ENCODE results near the gene CMTM3.

The CMTM3 gene

DNA sequence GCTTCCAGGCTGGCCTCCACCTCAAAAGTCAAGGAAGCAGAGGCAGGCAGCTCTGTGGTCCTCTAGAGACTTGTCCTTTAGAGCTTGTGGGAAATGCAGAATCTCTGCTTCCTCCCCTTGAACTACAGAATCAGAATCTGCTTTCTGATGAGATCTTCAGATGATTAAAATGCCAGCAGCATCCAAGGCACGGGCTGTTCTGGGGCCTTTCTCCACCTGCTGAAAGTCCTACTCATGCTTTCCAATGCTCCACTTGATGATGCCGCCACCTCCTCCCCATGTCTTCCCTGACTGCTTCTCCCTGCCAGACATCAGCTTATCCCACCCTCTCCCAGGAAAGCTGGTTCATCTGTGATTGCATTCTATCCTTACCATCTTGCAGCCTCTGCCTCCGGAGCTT lies 33.3 kb downstream of the CMTM3 start:
- TF ChIP-seq, protein P1, sequence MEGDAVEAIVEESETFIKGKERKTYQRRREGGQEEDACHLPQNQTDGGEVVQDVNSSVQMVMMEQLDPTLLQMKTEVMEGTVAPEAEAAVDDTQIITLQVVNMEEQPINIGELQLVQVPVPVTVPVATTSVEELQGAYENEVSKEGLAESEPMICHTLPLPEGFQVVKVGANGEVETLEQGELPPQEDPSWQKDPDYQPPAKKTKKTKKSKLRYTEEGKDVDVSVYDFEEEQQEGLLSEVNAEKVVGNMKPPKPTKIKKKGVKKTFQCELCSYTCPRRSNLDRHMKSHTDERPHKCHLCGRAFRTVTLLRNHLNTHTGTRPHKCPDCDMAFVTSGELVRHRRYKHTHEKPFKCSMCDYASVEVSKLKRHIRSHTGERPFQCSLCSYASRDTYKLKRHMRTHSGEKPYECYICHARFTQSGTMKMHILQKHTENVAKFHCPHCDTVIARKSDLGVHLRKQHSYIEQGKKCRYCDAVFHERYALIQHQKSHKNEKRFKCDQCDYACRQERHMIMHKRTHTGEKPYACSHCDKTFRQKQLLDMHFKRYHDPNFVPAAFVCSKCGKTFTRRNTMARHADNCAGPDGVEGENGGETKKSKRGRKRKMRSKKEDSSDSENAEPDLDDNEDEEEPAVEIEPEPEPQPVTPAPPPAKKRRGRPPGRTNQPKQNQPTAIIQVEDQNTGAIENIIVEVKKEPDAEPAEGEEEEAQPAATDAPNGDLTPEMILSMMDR (IDR thresholded peaks at IDR 0.05): no peak
- no peak for DNase-seq (ENCODE audit: low spot score)
- H3K4me3 ChIP-seq: no peak overlapping the region
- H3K27ac ChIP-seq: no peak overlapping the region

DNA sequence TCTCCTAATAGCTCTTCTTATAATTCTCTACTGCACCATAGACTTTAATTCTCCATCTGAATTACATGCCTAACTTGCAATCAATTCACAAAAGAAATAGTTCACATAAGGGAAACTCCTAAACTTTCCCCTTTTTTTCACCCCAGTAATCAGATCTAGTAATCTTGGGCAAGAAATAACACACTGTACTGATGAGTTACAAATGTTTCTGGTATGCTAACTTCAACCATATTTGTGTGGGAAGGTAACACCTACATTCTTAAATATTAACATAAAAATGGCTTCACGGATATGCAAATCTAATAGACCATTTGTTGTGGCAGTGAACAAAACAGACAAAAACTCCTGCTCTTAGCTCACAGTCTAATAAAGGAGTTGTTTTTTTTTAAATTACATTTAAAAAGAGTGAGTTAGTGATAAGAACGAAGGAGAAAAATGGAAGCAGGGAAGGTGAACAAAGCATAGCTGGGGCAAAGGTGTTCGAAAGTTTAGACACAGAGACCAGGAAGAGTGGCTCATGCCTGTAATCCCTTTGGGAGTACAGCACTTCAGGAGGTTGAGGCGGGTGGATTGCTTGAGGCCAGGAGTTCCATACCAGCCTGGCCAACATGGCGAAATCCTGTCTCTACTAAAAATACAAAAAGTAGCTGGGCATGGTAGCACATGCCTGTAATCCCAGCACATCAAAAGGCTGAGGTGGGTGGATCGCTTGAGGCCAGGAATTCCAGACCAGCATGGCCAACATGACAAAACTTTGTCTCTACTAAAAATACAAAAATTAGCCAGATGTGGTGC lies 34.8 kb downstream of the CMTM3 start:
- H3K27ac ChIP-seq: no peak overlapping the region
- DNase-seq (ENCODE audit: low spot score): no peak
- no peak overlapping the region for H3K4me3 ChIP-seq
- TF ChIP-seq, protein P1 (IDR thresholded peaks at IDR 0.05): no peak

DNA sequence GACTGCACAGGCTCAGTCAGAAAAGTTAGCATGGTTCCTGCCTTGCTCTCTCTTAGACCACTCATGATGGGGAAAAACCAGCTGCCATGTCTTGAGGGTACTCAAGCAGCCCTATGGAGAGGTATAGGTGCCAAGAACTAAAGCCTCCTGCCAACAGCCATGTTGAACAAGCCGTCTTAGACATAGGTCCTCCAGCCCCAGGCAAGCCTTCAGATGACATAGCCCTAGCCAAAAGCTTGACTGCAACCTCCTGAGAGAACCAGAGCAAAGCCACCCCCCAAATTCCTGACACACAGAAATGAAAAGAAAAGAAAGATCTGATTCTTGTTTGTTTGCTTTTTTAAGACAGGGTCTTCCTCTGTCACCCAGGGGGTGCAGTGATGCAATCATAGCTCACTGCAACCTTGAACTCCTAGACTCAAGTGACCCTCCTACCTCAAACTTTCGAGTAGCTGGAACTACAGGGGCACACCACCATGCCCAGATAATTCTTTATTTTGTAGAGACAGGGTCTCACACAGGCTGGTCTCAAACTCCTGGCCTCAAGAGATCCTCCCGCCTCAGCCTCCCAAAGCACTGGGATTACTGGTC lies 36.3 kb downstream of the CMTM3 start:
- DNase-seq (ENCODE audit: low spot score): no peak
- Histone ChIP-seq H3K4me3 (no peak overlapping the region), H3K27ac (no peak overlapping the region)
- TF ChIP-seq, protein P1 (IDR thresholded peaks at IDR 0.05): no peak

DNA sequence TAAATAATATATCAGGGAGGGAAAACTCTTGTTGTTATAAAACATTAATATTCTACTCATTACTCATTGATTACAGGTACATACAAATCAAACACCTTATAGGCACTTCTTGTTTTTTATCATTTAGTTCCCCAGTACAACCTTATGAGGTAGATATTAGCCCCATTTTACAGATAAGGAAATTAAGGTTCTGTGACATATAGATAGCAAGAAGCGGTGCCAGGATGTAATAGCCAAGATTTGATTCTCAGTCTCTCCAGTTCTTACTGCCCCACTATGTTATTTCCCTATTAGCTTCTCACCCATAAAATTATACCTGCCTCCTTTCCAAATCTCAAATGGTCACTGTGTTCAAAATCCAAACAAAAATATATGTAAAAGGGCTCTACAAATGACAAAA lies 36.9 kb downstream of the CMTM3 start:
- DNase-seq (ENCODE audit: low spot score): no peak
- TF ChIP-seq, protein P1 (IDR thresholded peaks at IDR 0.05): no peak
- H3K27ac ChIP-seq: no peak overlapping the region
- no peak overlapping the region for H3K4me3 ChIP-seq

DNA sequence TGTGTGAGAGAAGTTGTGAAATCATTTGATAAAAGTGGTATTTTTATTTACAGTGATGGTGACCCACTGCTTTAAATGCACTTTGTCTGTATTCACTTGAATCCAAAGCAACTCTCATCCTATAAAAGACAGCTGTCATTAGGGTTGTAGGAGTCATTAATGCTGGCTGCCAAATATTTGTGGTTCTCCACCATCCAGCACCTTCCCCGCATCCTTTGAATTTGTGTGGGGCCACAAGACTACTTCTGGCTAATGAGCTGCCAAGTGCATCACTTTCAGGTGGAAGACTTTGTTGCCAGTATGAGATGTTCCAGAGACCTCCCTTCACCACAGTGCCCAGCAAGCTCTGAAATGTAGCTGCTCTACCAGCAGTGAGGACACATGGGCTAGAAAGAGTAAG lies 43.4 kb downstream of the CMTM3 start:
- H3K4me3 ChIP-seq: no peak overlapping the region
- no peak for DNase-seq (ENCODE audit: low spot score)
- TF ChIP-seq, protein P1 (IDR thresholded peaks at IDR 0.05): no peak
- H3K27ac ChIP-seq: no peak overlapping the region

DNA sequence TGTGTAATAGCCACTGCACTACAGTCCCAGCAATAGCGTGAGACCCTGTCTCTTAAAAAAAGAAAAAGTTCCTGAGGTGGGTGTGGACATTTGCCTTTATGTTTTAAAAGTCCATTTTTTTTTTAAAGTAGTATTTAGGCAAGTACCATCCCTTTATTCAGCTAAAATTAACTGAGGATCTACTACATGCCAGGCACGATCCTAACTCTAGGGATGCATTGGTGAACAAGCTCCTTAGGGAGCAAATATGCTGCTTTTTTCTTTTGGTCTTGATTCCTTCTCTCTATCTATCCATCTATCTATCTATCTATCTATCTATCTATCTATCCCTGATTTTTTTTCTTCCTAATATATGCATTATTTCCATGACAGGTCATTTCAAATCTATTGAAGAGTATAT lies 44.7 kb downstream of the CMTM3 start:
- Histone ChIP-seq H3K4me3 (no peak overlapping the region), H3K27ac (no peak overlapping the region)
- TF ChIP-seq, protein P1 (IDR thresholded peaks at IDR 0.05): no peak
- no peak for DNase-seq (ENCODE audit: low spot score)

Measured in coronary artery (tissue), 2 donors.